HG02642 (cell line): ENCODE results near the gene FXYD3.
A peak's percentile ranks its signal among the peaks of the same experiment; 100 is the strongest.
"Not testable (repeated sequence)": the region's sequence is repeated elsewhere in the genome, so short reads cannot be mapped to it uniquely, and the experiment has no call there.

Experiments used
- ATAC-seq: cut with Tn5 transposase; IDR thresholded peaks from one replicate; pipeline ENCODE4 v1.9.1; 2021; ENCODE audit warnings: mild to moderate bottlenecking; ENCODE audit not compliant: unreplicated experiment, poor library complexity

The FXYD3 gene

DNA sequence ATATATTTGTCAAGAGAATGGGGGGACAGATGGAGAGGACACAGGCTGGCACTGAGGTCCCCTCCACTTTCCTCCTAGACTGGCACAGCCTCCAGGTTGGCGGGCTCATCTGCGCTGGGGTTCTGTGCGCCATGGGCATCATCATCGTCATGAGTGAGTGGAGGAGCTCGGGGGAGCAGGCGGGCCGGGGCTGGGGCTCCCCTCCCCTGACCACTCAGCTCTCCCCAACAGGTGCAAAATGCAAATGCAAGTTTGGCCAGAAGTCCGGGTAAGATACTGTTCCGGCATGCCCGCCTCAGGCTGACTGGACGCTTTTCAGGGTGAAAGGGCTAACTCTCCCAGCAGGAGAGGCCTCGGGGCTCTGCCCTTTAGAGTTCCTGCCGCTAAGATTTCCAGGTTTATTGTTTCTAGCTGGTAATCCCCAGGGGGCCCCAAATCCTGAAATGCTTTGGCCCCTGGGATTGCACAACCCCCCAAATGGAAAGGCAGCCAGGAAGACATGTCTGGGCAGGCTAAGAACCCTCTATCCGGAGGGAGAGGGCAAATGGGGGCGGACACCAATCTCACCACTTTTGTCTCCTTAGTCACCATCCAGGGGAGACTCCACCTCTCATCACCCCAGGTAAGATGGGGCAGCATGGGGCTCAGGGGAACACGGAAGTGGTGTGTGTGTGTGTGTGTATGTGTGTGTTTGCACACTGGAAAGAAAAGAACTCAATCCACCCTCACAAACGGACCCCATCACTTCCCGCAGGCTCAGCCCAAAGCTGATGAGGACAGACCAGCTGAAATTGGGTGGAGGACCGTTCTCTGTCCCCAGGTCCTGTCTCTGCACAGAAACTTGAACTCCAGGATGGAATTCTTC is 7.3 kb downstream of the FXYD3 start:
- no peak for ATAC-seq

DNA sequence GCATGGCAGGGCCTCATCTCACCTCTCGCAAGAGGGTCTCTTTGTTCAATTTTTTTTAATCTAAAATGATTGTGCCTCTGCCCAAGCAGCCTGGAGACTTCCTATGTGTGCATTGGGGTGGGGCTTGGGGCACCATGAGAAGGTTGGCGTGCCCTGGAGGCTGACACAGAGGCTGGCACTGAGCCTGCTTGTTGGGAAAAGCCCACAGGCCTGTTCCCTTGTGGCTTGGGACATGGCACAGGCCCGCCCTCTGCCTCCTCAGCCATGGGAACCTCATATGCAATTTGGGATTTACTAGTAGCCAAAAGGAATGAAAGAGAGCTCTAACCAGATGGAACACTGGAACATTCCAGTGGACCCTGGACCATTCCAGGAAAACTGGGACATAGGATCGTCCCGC is 8.0 kb downstream of the FXYD3 start:
- ATAC-seq, result no peak

GRCh38 chr19:35124098-35125060 is 8.8 kb downstream of the FXYD3 start:
- peak; percentile 80 for ATAC-seq

- no peak for ATAC-seq
These were observed 9.7 kb downstream of the FXYD3 start for GRCh38 chr19:35125270-35125717.

GRCh38 chr19:35125749-35126623 is 10.4 kb downstream of the FXYD3 start:
- no peak for ATAC-seq

GRCh38 chr19:35126624-35126959 is 11.0 kb downstream of the FXYD3 start:
- no peak for ATAC-seq

DNA sequence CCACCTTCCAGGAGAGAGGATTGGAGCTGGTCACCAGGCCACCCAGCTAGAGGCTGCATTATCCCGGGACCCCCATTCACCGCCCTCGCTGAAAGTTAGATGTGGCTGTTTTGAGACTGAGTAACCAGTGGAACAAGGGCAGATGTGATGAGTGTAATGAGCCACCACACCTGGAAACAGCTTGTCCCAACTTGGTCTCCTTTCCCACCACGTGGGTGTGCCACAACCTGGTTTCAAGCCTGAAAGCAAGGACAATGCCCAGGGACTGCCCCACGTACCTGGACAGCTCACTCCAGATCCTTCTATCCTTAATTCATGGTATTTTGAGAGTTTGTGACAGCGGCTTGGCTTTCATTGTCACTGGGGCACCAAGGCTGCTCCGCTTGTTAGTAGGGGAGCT is 12.2 kb downstream of the FXYD3 start:
- ATAC-seq, result no peak

DNA sequence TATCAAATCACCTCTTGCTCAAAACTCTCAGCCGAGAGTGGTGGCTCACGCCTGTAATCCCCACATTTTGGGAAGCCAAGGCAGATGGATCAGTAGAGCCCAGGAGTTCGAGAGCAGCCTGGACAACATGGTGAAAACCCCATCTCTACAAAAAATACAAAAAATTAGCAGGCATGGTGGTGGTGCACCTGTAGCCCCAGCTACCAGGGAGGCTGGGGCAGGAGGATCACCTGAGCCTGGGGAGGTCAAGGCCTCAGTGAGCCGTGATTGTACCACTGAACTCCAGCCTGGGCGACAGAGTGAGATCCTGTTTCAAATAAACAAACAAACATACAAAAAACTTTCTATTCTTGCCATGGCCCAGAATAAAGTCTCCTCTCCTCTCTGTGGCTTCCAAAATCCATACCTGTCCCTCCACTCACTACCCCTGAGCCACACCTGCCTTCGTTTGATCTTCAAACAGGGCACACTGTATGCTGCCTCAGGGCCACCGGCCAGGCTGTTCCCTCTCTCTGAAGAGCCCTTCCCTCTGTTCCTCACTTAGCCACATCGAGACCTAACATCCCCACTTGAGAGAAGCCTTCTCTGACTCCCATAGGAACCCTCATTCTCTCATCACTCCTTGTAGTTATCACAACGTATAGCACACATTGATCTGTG is 12.9 kb downstream of the FXYD3 start:
- ATAC-seq, result no peak

GRCh38 chr19:35129724-35130274 is 14.2 kb downstream of the FXYD3 start:
- ATAC-seq, result not testable (repeated sequence)

GRCh38 chr19:35130761-35131720 is 15.4 kb downstream of the FXYD3 start:
- no peak for ATAC-seq

DNA sequence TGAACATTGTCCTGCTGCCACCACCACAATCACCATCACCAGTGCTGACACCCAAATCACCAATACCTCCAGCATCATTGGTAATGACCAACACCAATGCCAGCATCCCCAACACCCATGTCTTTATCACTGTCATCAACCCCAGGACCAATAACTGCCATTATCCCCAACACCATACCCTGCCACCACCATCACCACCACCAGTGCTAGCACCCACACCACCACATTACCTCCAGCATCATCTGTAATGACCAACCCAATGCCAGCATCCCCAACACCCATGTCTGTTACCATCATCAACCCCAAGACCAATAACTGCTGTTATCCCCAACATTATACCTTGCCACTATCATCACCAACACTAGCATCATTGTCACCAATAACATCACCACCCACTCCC is 16.6 kb downstream of the FXYD3 start:
- ATAC-seq, result no peak

GRCh38 chr19:35133826-35134225 is 18.2 kb downstream of the FXYD3 start:
- no peak for ATAC-seq

DNA sequence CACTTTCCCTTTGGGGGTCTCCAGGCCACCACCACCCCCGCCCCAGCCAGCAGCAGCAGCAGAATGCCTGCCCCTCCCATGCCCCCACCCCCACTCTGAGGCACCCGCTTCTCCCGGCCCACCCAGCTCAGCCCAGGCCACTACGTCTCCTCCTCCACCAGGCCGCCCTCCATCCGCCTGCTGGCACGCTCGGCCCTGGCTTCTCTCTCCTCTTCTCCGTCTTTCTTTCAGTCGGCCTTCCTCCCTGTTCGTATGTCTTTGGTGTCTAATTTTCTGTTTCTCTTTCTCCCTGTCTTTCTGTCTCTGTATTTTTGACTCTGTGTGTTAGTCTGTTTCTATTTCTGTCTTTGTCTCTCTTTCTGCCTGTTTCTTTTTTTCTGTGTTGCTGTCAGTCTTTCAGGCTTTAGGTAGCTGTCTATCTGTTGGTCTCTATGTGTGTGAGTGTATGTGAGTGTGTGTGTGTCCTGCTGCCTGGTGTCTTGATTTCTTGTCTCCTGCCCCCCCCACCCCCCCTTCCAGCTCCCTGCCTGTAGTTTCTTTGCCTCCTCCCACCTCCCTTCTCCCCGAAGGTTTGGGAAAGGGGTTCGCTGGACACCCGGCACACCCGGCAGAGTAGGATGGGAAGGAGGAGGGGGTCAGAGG is 19.1 kb downstream of the FXYD3 start, which contains the start of gene LGI4:
Gene LGI4 (minus strand): TSS at position 459 of the 642 bp plus-strand sequence. CDS start 379 bp downstream, at position 80.
- no peak for ATAC-seq

- ATAC-seq, result peak; percentile 53
These were observed 19.8 kb downstream of the FXYD3 start for GRCh38 chr19:35135389-35135909.

DNA sequence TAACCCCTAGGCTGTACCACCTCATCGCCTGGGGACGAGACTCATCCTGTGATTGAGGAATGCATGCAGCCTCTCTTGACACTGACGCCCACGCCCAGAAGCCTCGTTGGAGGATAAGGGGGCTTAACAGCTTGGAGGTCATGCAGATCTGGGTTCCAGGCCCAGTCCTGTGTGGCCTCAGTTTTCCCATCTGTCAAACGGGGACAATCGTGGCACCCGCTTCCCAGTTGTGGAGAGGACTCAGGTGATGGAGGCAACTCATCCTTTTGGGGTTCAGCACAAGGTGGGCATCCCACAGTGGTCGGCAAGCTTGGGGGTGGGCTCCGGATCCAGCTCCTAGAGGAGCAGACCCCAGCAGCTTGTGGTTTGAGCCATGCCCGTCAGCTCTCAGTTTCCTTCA is 20.6 kb downstream of the FXYD3 start:
- no peak for ATAC-seq

DNA sequence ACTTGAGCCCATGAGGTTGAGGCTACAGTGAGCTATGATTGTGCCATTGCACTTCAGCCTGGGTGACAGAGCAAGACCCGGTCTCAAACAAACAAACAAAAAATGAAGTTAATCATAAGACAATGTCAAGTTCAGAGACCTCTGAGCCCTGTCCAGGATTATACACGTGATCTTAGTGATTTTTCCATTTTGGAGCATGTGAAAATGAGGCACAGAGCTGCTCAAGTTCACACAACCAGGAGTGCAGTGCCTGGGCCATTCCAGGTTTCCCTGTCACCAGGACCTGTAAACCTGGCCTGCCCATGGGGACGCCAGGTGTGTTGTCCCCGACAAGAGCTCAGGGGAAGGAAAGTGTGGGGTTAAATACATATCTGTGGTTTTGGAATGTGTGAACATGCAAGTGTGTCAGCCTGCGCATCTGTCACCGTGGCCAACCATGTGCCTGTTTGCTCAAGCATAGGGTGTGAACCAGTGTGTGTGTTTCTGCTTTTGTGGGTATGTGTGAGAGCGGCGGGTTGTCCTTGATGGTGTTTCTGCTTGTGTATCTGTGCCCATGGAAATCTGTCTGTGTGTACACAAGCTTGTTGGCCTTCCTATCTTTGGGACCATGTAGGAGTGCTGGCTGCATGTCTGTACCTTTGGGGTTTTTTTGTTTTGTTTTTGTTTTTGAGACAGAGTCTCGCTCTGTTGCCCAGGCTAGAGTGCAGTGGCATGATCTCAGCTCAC is 21.5 kb downstream of the FXYD3 start:
- ATAC-seq, result no peak
